Loucy (cell line): Measurements from ENCODE around the gene CYP19A1.

Experiments
- EZH2phosphoT487 ChIP-seq: fragments of 200-600 bp; IDR thresholded peaks from 2 replicates; pipeline ENCODE4 v1.6.1; 2018; ENCODE audit warnings: antibody characterized with exemption, mild to moderate bottlenecking, moderate library complexity, borderline replicate concordance
- TF ChIP-seq, protein P1 (sequence below): fragments of 200-600 bp; sonication (generic); conservative IDR thresholded peaks from 2 replicates; pipeline ENCODE4 v1.5.1; 2014; ENCODE audit warnings: mild to moderate bottlenecking, antibody characterized with exemption, low read length

DNA sequence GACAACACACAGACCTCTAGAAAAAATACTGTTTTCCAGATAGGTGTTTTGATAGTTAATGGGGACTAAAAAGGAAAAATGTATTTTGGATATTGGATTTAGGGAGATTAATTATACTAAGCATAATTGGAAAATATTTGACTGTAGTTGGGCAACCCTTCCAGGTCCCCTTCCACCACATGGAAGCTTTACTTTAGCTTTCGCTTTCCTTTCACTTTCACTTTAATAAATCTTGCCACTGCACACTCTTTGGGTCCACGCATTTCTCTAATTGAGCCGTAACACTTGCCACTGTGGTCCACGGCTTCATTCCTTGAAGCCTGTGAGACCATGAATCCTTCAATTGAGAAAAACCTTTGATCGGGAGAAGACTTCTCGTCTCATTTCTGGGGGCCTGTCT lies 18.6 kb upstream of the CYP19A1 start:
- TF ChIP-seq, protein P1, sequence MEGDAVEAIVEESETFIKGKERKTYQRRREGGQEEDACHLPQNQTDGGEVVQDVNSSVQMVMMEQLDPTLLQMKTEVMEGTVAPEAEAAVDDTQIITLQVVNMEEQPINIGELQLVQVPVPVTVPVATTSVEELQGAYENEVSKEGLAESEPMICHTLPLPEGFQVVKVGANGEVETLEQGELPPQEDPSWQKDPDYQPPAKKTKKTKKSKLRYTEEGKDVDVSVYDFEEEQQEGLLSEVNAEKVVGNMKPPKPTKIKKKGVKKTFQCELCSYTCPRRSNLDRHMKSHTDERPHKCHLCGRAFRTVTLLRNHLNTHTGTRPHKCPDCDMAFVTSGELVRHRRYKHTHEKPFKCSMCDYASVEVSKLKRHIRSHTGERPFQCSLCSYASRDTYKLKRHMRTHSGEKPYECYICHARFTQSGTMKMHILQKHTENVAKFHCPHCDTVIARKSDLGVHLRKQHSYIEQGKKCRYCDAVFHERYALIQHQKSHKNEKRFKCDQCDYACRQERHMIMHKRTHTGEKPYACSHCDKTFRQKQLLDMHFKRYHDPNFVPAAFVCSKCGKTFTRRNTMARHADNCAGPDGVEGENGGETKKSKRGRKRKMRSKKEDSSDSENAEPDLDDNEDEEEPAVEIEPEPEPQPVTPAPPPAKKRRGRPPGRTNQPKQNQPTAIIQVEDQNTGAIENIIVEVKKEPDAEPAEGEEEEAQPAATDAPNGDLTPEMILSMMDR = no peak
- TF ChIP-seq EZH2phosphoT487 = no peak
